Measurements from ENCODE around the gene LDB3. TPM values are rescaled to one million over a fixed set of nuclear protein-coding genes. Genes with fewer than 3 reads are reported as not detected.

Gene LDB3
- polyA plus RNA-seq, 1 donor (not counting 4 experiments of a cell fraction or from before 2014, with no cell fraction given) = 0.01 TPM

DNA sequence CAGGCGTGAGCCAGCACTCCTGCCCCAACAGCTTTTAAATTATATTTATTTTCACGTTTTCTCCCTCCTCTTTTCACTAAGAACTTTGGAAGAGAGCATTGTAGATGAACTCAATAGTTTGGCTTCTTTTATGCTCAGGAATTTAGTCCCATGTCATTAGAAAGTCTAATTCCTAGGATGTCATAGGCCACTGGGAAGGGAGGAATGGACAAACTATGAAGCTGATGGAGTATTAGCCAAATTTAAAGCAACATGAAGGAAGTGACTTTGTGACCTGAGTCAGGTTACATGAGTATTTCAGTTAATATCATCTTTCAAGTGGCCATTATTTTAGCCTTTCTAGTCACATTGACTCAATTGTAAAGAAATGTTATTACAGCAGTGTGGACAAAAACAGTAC, 32.0 kb upstream of the LDB3 start:
- no peak for TF ChIP-seq EZH2 (IDR thresholded peaks at IDR 0.05; ENCODE audit: low read length)
- H3K27ac ChIP-seq (ENCODE audit: control insufficient read depth, insufficient read depth, low read length) = no peak overlapping the region

GRCh38 chr10:86642021-86642420, 26.3 kb upstream of the LDB3 start:
- no peaks in the 10 kb centered on the region for H3K36me3 ChIP-seq (ENCODE audit: control insufficient read depth in 2 of 2, extremely low read depth in 1 of 2, insufficient read depth in 2 of 2, low read length in 2 of 2)
- no peaks in the 10 kb centered on the region for H3K9me1 ChIP-seq (ENCODE audit: control insufficient read depth, extremely low read depth, insufficient read depth, low read length)
- no peak overlapping the region for H3K9ac ChIP-seq (ENCODE audit: control insufficient read depth, extremely low read depth, insufficient read depth, low read length)
- TF ChIP-seq CTCF (optimal IDR thresholded peaks at IDR 0.05 in 1 of 3, IDR thresholded peaks at IDR 0.05 in 1 of 3, conservative IDR thresholded peaks at IDR 0.05 in 1 of 3; ENCODE audit: extremely low read depth in 1 of 3, insufficient read depth in 2 of 3, low read length in 3 of 3) (no peak), EZH2 (IDR thresholded peaks at IDR 0.05; ENCODE audit: low read length) (no peak)
- H3K9me3 ChIP-seq (ENCODE audit: control insufficient read depth, low read depth, low read length) = no peaks in the 10 kb centered on the region
- peaks cover 14% of the 10 kb centered on the region for H3K4me1 ChIP-seq (ENCODE audit: control insufficient read depth, extremely low read depth, insufficient read depth, low read length)
- H3K79me2 ChIP-seq (ENCODE audit: control insufficient read depth, insufficient read depth, low read length) = no peaks in the 10 kb centered on the region
- H3K27ac ChIP-seq (ENCODE audit: control insufficient read depth, insufficient read depth, low read length) = no peak overlapping the region
- dilution Hi-C loops (cut with MboI; ENCODE audit: extremely low pct_ligation_motif_present, low sequenced_read_pairs) = no loop called here
- DNase-seq (ENCODE audit: low read depth, low spot score) = no peak
- no peaks in the 10 kb centered on the region for H3K27me3 ChIP-seq (ENCODE audit: control insufficient read depth, extremely low read depth, insufficient read depth, low read length)
- H3K4me3 ChIP-seq (ENCODE audit: control insufficient read depth in 2 of 3, extremely low read depth in 1 of 3, insufficient read depth in 2 of 3, low read depth in 1 of 3, low read length in 3 of 3) = no peak overlapping the region
- H2AFZ ChIP-seq (ENCODE audit: control insufficient read depth, low read length) = no peak overlapping the region
- H3K4me2 ChIP-seq (ENCODE audit: control insufficient read depth, extremely low read depth, insufficient read depth, low read depth, low read length) = no peak overlapping the region
- FAIRE-seq = no peak
- H4K20me1 ChIP-seq (ENCODE audit: control insufficient read depth, extremely low read depth, insufficient read depth, low read length) = no peaks in the 10 kb centered on the region

More for the DNA sequence above, 32.0 kb upstream of the LDB3 start:
- H2AFZ ChIP-seq (ENCODE audit: control insufficient read depth, low read length) = no peak overlapping the region
- H3K4me3 ChIP-seq (ENCODE audit: control insufficient read depth in 2 of 3, extremely low read depth in 1 of 3, insufficient read depth in 2 of 3, low read depth in 1 of 3, low read length in 3 of 3) = no peak overlapping the region
- FAIRE-seq (no peak), DNase-seq (ENCODE audit: low read depth, low spot score) (no peak)
- no peaks in the 10 kb centered on the region for H3K79me2 ChIP-seq (ENCODE audit: control insufficient read depth, insufficient read depth, low read length)
- H3K27me3 ChIP-seq (ENCODE audit: control insufficient read depth, extremely low read depth, insufficient read depth, low read length) = no peaks in the 10 kb centered on the region
- dilution Hi-C loops (cut with MboI; ENCODE audit: extremely low pct_ligation_motif_present, low sequenced_read_pairs) = no loop called here
- H3K9me3 ChIP-seq (ENCODE audit: control insufficient read depth, low read depth, low read length) = no peaks in the 10 kb centered on the region
- H3K36me3 ChIP-seq (ENCODE audit: control insufficient read depth in 2 of 2, extremely low read depth in 1 of 2, insufficient read depth in 2 of 2, low read length in 2 of 2) = no peaks in the 10 kb centered on the region
- H3K4me2 ChIP-seq (ENCODE audit: control insufficient read depth, extremely low read depth, insufficient read depth, low read depth, low read length) = no peak overlapping the region
- peaks cover 26% of the 10 kb centered on the region for H3K4me1 ChIP-seq (ENCODE audit: control insufficient read depth, extremely low read depth, insufficient read depth, low read length)
- H4K20me1 ChIP-seq (ENCODE audit: control insufficient read depth, extremely low read depth, insufficient read depth, low read length) = no peaks in the 10 kb centered on the region
- no peak overlapping the region for H3K9ac ChIP-seq (ENCODE audit: control insufficient read depth, extremely low read depth, insufficient read depth, low read length)
- H3K9me1 ChIP-seq (ENCODE audit: control insufficient read depth, extremely low read depth, insufficient read depth, low read length) = no peaks in the 10 kb centered on the region

DNA sequence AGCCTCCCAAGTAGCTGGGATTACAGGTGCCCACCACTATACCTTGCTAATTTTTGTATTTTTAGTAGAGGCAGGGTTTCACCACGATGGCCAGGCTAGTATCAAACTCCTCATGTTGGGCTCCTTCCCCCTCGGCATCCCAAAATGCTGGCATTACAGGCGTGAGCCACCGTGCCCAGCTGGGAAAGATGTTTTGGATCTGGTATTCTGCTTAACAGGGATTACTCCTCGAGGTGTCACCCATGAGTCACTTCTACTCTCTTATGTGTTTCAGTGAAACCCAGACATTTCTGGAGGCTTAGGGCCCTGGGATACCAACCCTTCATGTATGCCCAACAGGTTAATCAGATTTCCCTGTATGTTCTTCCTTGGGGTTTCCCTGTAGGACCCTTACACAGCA, 25.8 kb upstream of the LDB3 start:
- H3K9me3 ChIP-seq (ENCODE audit: control insufficient read depth, low read depth, low read length) = no peaks in the 10 kb centered on the region
- H3K9ac ChIP-seq (ENCODE audit: control insufficient read depth, extremely low read depth, insufficient read depth, low read length) = no peak overlapping the region
- no peak for DNase-seq (ENCODE audit: low read depth, low spot score)
- H3K4me3 ChIP-seq (ENCODE audit: control insufficient read depth in 2 of 3, extremely low read depth in 1 of 3, insufficient read depth in 2 of 3, low read depth in 1 of 3, low read length in 3 of 3) = no peak overlapping the region
- H3K4me1 ChIP-seq (ENCODE audit: control insufficient read depth, extremely low read depth, insufficient read depth, low read length) = peaks cover 15% of the 10 kb centered on the region
- H3K27ac ChIP-seq (ENCODE audit: control insufficient read depth, insufficient read depth, low read length) = no peak overlapping the region
- no peaks in the 10 kb centered on the region for H3K36me3 ChIP-seq (ENCODE audit: control insufficient read depth in 2 of 2, extremely low read depth in 1 of 2, insufficient read depth in 2 of 2, low read length in 2 of 2)
- dilution Hi-C loops (cut with MboI; ENCODE audit: extremely low pct_ligation_motif_present, low sequenced_read_pairs) = no loop called here
- no peaks in the 10 kb centered on the region for H3K79me2 ChIP-seq (ENCODE audit: control insufficient read depth, insufficient read depth, low read length)
- H2AFZ ChIP-seq (ENCODE audit: control insufficient read depth, low read length) = no peak overlapping the region
- no peaks in the 10 kb centered on the region for H3K9me1 ChIP-seq (ENCODE audit: control insufficient read depth, extremely low read depth, insufficient read depth, low read length)
- TF ChIP-seq EZH2 (IDR thresholded peaks at IDR 0.05; ENCODE audit: low read length) (no peak), CTCF (optimal IDR thresholded peaks at IDR 0.05 in 1 of 3, IDR thresholded peaks at IDR 0.05 in 1 of 3, conservative IDR thresholded peaks at IDR 0.05 in 1 of 3; ENCODE audit: extremely low read depth in 1 of 3, insufficient read depth in 2 of 3, low read length in 3 of 3) (peak in 1 of 3 experiments; percentile 47)
- H4K20me1 ChIP-seq (ENCODE audit: control insufficient read depth, extremely low read depth, insufficient read depth, low read length) = no peaks in the 10 kb centered on the region
- H3K4me2 ChIP-seq (ENCODE audit: control insufficient read depth, extremely low read depth, insufficient read depth, low read depth, low read length) = no peak overlapping the region
- no peaks in the 10 kb centered on the region for H3K27me3 ChIP-seq (ENCODE audit: control insufficient read depth, extremely low read depth, insufficient read depth, low read length)
- peak; percentile 43 for FAIRE-seq

Data from keratinocyte (primary cell).